C1 segment of cervical spinal cord (tissue), 14 donors: Measurements from ENCODE around the gene COPS9.

Experiments
- DNase-seq, 14 donors: peaks; one replicate each; lab custom pipeline; 2025; lab: John Stamatoyannopoulos, UW

COPS9 gene

GRCh38 chr2:240136013-240136670 is at the start of gene COPS9:
Gene COPS9, minus strand, starts transcription at chr2:240136305. Its CDS starts 21 bp downstream, at chr2:240136284.
- peak in 13 of 14 donors; percentile 41 to 86 (median 69) for DNase-seq

GRCh38 chr2:240184656-240185055 is 48.6 kb upstream of the COPS9 start:
- DNase-seq = no peak

- no peak for DNase-seq
Measured at GRCh38 chr2:240183875-240184590, 47.9 kb upstream of the COPS9 start.

GRCh38 chr2:240183006-240183874 is 47.1 kb upstream of the COPS9 start:
- DNase-seq = no peak

GRCh38 chr2:240182476-240182875 is 46.4 kb upstream of the COPS9 start:
- DNase-seq = no peak

GRCh38 chr2:240182001-240182400 is 45.9 kb upstream of the COPS9 start:
- DNase-seq = no peak

- DNase-seq = no peak
Measured at GRCh38 chr2:240179941-240180666, 44.0 kb upstream of the COPS9 start.

GRCh38 chr2:240179186-240179815 is 43.2 kb upstream of the COPS9 start:
- no peak for DNase-seq

- DNase-seq = no peak
Measured at GRCh38 chr2:240178564-240178963, 42.5 kb upstream of the COPS9 start.

- DNase-seq = no peak
Measured at GRCh38 chr2:240174496-240174895, 38.4 kb upstream of the COPS9 start.

GRCh38 chr2:240172071-240172895 is 36.2 kb upstream of the COPS9 start:
- DNase-seq = peak in 1 of 14 donors; percentile 26

GRCh38 chr2:240170883-240171282 is 34.8 kb upstream of the COPS9 start:
- DNase-seq = no peak

- DNase-seq = no peak
Measured at GRCh38 chr2:240170354-240170735, 34.2 kb upstream of the COPS9 start.

- no peak for DNase-seq
Measured at GRCh38 chr2:240169486-240170353, 33.6 kb upstream of the COPS9 start.

GRCh38 chr2:240168546-240169361 is 32.6 kb upstream of the COPS9 start:
- DNase-seq = no peak

GRCh38 chr2:240168041-240168440 is 31.9 kb upstream of the COPS9 start:
- DNase-seq = no peak

- DNase-seq = no peak
Measured at GRCh38 chr2:240167588-240167880, 31.4 kb upstream of the COPS9 start.

GRCh38 chr2:240166761-240167587 is 30.9 kb upstream of the COPS9 start:
- no peak for DNase-seq
